ENCODE data around the gene NPAS3. TPM values are rescaled to one million over a fixed set of nuclear protein-coding genes. Genes with fewer than 3 reads are reported as not detected.

Gene NPAS3
- total and polyA plus RNA-seq, 4 donors: 0.07 to 0.09 (median 0.08) TPM; not detected in 1

DNA sequence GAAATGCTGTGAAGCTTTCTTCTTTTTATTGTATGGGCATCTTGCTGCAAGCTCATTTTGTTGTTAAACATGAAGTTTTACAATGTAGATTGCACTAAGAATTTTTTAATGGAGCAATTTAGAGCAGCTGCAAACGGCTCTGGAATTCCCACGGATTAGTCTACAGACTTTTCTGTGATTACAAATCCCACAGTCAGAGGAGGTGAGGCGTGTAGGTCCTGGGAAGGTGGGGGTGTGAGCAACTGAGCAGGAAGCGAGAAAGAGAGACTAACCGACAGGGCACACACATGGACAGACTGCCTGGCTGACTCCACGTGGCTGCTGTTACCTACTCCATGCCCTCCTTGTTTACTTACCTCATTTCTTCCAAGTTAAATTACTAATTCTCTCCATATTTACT lies 348.5 kb downstream of the NPAS3 start:
- H3K4me3 ChIP-seq (ENCODE audit: low read depth in 1 of 3, low read length in 3 of 3): no peak overlapping the region
- no peaks in the 10 kb centered on the region for H3K27me3 ChIP-seq (ENCODE audit: control insufficient read depth in 4 of 4, insufficient read depth in 4 of 4, low read length in 3 of 4)
- no peak for DNase-seq (ENCODE audit: low spot score)
- TF ChIP-seq RAD21 (IDR thresholded peaks at IDR 0.05) (no peak), YY1 (IDR thresholded peaks at IDR 0.05) (no peak), FOXA2 (IDR thresholded peaks at IDR 0.05) (no peak), TAF1 (conservative IDR thresholded peaks at IDR 0.05) (no peak), FOXA1 (IDR thresholded peaks at IDR 0.05) (no peak), GABPA (IDR thresholded peaks at IDR 0.05 in 1 of 2, conservative IDR thresholded peaks at IDR 0.05 in 1 of 2) (no peak), JUND (IDR thresholded peaks at IDR 0.05) (no peak), RXRA (IDR thresholded peaks at IDR 0.05) (no peak), HNF4A (conservative IDR thresholded peaks at IDR 0.05) (no peak), NR2F2 (IDR thresholded peaks at IDR 0.05) (no peak), ATF3 (IDR thresholded peaks at IDR 0.05) (no peak), HNF4G (IDR thresholded peaks at IDR 0.05) (no peak)
- TF ChIP-seq, protein P1, sequence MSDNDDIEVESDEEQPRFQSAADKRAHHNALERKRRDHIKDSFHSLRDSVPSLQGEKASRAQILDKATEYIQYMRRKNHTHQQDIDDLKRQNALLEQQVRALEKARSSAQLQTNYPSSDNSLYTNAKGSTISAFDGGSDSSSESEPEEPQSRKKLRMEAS (IDR thresholded peaks at IDR 0.05): no peak
- TF ChIP-seq, protein P2, sequence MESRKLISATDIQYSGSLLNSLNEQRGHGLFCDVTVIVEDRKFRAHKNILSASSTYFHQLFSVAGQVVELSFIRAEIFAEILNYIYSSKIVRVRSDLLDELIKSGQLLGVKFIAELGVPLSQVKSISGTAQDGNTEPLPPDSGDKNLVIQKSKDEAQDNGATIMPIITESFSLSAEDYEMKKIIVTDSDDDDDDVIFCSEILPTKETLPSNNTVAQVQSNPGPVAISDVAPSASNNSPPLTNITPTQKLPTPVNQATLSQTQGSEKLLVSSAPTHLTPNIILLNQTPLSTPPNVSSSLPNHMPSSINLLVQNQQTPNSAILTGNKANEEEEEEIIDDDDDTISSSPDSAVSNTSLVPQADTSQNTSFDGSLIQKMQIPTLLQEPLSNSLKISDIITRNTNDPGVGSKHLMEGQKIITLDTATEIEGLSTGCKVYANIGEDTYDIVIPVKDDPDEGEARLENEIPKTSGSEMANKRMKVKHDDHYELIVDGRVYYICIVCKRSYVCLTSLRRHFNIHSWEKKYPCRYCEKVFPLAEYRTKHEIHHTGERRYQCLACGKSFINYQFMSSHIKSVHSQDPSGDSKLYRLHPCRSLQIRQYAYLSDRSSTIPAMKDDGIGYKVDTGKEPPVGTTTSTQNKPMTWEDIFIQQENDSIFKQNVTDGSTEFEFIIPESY (IDR thresholded peaks at IDR 0.05): no peak
- H3K4me1 ChIP-seq (ENCODE audit: control insufficient read depth in 4 of 4, insufficient read depth in 4 of 4, low read length in 3 of 4): no peaks in the 10 kb centered on the region
- no peak overlapping the region for H3K9ac ChIP-seq (ENCODE audit: low read depth in 1 of 2, low read length in 2 of 2)
- no peak overlapping the region for H3K27ac ChIP-seq (ENCODE audit: low read depth in 1 of 2, low read length in 2 of 2)
- WGBS: 64% methylated on average over 6 of the region's 6 CpGs
- H3K36me3 ChIP-seq (ENCODE audit: control insufficient read depth in 4 of 4, insufficient read depth in 3 of 4, low read depth in 1 of 4, low read length in 3 of 4): no peaks in the 10 kb centered on the region
- H3K9me3 ChIP-seq (ENCODE audit: control insufficient read depth in 4 of 4, low read length in 3 of 4): no peaks in the 10 kb centered on the region

DNA sequence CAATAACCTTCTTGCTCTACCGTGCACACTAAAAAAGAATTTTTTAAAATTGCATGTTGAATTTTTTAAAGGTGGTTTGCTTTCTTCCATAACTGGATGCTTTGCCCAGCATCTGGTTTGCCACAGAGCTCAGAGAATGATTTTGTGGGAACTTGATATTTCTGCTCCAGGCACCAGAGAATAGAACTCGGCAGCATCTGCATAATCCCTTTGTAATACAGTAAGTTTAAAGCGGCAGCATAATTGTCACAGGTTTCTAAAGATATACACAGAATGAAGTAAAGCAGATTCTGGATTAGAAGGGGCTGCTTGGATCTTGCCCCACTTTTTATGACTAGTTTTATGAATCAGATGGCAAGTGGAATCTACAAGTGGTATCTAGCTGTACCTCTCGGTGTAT lies 352.0 kb downstream of the NPAS3 start:
- DNase-seq (ENCODE audit: low spot score): no peak
- 72% methylated on average over 4 of the region's 4 CpGs for WGBS
- H3K27ac ChIP-seq (ENCODE audit: low read depth in 1 of 2, low read length in 2 of 2): no peak overlapping the region
- no peaks in the 10 kb centered on the region for H3K4me1 ChIP-seq (ENCODE audit: control insufficient read depth in 4 of 4, insufficient read depth in 4 of 4, low read length in 3 of 4)
- H3K9me3 ChIP-seq (ENCODE audit: control insufficient read depth in 4 of 4, low read length in 3 of 4): no peaks in the 10 kb centered on the region
- TF ChIP-seq HNF4A (conservative IDR thresholded peaks at IDR 0.05) (no peak), FOXA1 (IDR thresholded peaks at IDR 0.05) (no peak), RAD21 (IDR thresholded peaks at IDR 0.05) (no peak)
- H3K36me3 ChIP-seq (ENCODE audit: control insufficient read depth in 4 of 4, insufficient read depth in 3 of 4, low read depth in 1 of 4, low read length in 3 of 4): no peaks in the 10 kb centered on the region
- no peak overlapping the region for H3K4me3 ChIP-seq (ENCODE audit: low read depth in 1 of 3, low read length in 3 of 3)
- no peak overlapping the region for H3K9ac ChIP-seq (ENCODE audit: low read depth in 1 of 2, low read length in 2 of 2)
- H3K27me3 ChIP-seq (ENCODE audit: control insufficient read depth in 4 of 4, insufficient read depth in 4 of 4, low read length in 3 of 4): peaks cover 0 to 2% (median 0%) of the 10 kb centered on the region in 4 donors

- H3K4me1 ChIP-seq (ENCODE audit: control insufficient read depth in 4 of 4, insufficient read depth in 4 of 4, low read length in 3 of 4): no peaks in the 10 kb centered on the region
- H3K27ac ChIP-seq (ENCODE audit: low read depth in 1 of 2, low read length in 2 of 2): no peak overlapping the region
- H3K9ac ChIP-seq (ENCODE audit: low read depth in 1 of 2, low read length in 2 of 2): no peak overlapping the region
- no peaks in the 10 kb centered on the region for H3K9me3 ChIP-seq (ENCODE audit: control insufficient read depth in 4 of 4, low read length in 3 of 4)
- no peak for TF ChIP-seq CTCF (IDR thresholded peaks at IDR 0.05; ENCODE audit: low read depth, low read length, missing input control)
- TF ChIP-seq JUND (IDR thresholded peaks at IDR 0.05): no peak
- peaks cover 0 to 2% (median 0%) of the 10 kb centered on the region in 4 donors for H3K27me3 ChIP-seq (ENCODE audit: control insufficient read depth in 4 of 4, insufficient read depth in 4 of 4, low read length in 3 of 4)
- H3K36me3 ChIP-seq (ENCODE audit: control insufficient read depth in 4 of 4, insufficient read depth in 3 of 4, low read depth in 1 of 4, low read length in 3 of 4): no peaks in the 10 kb centered on the region
- 83% methylated on average over 8 of the region's 8 CpGs for WGBS
- no peak overlapping the region for H3K4me3 ChIP-seq (ENCODE audit: low read depth in 1 of 3, low read length in 3 of 3)
- no peak for DNase-seq (ENCODE audit: low spot score)
Observed at GRCh38 chr14:33291529-33292104, 352.9 kb downstream of the NPAS3 start.

Measured in liver (tissue), 9 donors.